ENCODE results near the gene SCAP.

DNA sequence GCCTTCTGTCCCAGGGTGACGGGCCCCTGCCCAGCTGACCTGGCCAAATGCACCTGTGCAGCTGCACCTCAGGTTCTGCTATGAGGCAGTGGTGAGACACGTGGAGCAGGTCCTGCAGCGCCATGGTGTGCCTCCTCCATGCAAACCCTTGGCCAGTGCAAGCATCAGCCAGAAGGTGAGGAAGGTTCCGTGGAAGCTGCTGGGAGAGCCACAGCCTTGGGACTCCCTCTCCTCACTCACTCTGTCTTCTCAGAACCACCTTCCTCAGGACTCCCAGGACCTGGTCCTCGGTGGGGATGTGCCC is 63.3 kb downstream of the SCAP start:
- TF ChIP-seq, protein P1, sequence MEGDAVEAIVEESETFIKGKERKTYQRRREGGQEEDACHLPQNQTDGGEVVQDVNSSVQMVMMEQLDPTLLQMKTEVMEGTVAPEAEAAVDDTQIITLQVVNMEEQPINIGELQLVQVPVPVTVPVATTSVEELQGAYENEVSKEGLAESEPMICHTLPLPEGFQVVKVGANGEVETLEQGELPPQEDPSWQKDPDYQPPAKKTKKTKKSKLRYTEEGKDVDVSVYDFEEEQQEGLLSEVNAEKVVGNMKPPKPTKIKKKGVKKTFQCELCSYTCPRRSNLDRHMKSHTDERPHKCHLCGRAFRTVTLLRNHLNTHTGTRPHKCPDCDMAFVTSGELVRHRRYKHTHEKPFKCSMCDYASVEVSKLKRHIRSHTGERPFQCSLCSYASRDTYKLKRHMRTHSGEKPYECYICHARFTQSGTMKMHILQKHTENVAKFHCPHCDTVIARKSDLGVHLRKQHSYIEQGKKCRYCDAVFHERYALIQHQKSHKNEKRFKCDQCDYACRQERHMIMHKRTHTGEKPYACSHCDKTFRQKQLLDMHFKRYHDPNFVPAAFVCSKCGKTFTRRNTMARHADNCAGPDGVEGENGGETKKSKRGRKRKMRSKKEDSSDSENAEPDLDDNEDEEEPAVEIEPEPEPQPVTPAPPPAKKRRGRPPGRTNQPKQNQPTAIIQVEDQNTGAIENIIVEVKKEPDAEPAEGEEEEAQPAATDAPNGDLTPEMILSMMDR (conservative IDR thresholded peaks at IDR 0.05 in 1 of 2, IDR thresholded peaks at IDR 0.05 in 1 of 2; ENCODE audit: low read depth in 1 of 2, low read length in 2 of 2): no peak
- no peak for TF ChIP-seq EZH2 (IDR thresholded peaks at IDR 0.05; ENCODE audit: low read length, missing control alignments)
